NCI-H345 treated with DMSO at 0.1 percent for 48 hours (cell line): ENCODE data around the gene LOXL1.
A peak's percentile ranks its signal among the peaks of the same experiment; 100 is the strongest.

ENCODE experiments used
- DNase-seq: peaks from one replicate; lab custom pipeline; 2025; ENCODE audit not compliant: unreplicated experiment; lab: John Stamatoyannopoulos, UW

The LOXL1 gene, protein sequence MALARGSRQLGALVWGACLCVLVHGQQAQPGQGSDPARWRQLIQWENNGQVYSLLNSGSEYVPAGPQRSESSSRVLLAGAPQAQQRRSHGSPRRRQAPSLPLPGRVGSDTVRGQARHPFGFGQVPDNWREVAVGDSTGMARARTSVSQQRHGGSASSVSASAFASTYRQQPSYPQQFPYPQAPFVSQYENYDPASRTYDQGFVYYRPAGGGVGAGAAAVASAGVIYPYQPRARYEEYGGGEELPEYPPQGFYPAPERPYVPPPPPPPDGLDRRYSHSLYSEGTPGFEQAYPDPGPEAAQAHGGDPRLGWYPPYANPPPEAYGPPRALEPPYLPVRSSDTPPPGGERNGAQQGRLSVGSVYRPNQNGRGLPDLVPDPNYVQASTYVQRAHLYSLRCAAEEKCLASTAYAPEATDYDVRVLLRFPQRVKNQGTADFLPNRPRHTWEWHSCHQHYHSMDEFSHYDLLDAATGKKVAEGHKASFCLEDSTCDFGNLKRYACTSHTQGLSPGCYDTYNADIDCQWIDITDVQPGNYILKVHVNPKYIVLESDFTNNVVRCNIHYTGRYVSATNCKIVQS

DNA sequence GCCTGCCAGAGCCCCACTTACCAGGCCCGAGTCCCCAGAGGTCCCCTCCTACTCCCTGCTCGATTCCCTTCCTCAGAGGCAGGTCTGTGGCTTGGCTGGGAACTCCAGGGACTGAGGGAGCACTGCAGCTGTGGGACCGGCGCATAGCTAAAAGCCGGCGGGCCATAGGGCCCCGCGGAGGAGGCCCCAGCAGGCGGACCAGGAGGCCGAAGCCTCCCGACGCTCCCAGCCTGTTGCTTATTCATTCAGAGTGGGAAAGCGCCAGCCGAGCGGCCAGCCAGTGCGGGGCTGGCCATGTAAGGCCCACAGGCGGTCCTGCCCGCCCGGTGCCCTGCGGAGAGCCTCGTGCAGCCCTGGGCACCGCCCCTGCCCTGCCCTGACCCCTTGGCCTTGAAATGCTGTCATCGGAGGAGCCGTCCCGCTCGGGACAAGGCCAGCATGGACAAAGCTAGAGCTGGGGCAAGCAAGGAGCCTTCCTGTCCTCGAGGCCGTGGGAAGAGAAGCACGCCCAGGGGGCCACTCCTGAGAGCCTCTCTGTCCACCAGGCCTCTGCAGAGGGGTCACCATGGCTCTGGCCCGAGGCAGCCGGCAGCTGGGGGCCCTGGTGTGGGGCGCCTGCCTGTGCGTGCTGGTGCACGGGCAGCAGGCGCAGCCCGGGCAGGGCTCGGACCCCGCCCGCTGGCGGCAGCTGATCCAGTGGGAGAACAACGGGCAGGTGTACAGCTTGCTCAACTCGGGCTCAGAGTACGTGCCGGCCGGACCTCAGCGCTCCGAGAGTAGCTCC is at the start of gene LOXL1:
TSS of gene LOXL1 (plus strand) at position 244 of the 784 bp plus-strand sequence. CDS start at position 566, 322 bp downstream.
- DNase-seq = peak; percentile 34

DNA sequence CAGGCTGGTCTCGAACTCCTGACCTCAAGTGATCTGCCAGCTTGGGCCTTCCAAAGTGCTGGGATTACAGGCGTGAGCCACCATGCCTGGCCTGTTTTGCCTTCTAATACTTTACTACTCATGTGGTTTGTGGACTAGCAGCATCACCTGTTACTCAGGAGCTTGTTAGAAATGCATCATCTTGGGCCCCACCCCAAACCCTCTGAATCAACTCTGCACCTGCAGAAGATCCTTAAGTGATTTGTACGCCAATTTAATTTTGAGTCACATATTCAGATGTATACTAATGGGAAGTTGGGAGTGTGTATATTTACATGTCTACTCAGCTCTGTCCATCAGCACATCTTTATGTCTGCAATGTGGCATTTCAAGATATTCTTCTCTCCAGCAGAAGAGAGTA is 46.8 kb upstream of the LOXL1 start:
- DNase-seq = no peak

DNA sequence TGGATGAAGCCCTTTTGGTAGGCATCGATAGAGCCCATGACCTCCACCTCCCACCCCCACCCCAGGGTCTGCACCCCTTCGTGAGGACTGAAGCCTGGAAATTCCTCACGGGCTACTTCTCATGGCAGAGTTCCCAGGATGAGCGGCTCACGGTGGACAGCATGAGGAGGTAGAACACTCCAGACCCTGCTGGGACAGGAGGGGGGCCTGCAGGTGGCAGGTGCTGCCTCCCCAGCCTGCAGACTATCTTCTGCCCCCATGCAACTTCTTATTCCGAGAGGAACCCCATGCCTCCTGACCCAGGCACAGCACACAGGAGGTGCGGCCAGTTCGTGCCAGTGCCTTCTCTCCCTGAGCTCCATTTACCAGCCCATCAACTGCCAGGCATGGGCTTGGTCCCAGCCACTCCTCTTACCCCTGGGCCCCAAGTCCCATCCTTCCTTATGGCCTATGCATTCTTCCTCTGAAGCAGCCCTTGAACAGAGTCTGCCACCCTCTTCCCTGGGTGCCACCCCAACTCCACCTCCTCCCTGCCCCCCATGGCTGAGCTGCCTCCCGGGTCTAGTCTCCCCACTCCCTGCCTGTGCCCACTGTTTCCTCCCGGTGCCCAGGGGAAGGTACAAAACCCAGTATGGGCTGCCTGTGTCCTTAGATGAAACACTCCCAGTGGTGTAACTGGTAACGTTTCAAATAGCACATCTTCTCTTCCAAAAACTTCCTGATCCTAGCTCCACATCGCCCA is 44.5 kb upstream of the LOXL1 start:
- DNase-seq = no peak

DNA sequence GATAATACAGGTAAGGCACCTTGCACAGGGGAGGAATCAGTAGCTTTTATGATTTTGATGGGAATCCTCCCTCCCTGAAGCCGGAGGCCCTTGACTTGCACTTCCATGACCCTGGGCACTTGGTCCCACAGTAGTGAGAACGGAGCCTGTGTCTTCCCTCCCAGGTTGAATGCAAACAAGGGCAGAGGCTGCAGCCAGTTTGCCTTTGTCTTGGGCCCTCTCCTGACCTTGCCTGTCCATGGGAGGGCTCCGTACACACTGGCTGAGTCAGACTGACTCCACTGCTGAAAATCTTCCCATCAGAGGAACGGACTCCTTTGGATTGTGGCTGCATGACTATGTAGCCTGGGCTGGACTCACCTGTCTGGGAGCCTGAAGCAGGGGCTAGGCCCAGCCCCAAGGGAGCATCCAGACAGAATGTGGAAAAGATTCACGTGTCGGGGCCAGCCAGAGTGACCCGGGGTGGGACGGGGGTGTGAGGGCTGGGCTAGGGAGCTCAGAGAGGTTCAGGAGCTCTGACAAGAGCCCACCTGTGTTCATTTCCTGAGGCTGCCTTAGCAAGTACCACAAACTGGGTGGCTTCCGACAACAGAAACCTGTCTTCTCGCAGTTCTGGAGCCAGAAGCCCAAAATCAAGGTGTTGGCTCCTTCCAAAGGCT is 43.4 kb upstream of the LOXL1 start:
- DNase-seq = no peak

DNA sequence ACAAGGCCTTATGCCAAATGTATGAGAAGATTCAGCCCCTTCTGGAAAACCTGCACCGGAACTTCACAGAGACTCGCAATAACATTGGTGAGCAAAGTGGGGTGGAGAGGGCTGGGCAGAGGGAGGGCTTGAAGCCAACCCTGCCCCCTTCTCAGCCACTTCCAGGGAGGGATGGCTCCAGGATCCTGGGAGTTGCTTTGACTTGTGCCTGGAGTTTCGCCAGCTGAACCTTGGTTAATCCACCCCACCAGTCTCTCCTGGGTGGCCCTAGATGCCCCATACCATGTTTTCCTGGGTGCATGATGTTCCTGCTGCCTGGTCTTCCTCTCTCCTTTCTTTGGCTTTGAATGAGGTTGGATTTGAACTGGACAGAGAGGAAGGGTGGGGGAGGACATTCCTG is 42.1 kb upstream of the LOXL1 start:
- no peak for DNase-seq

DNA sequence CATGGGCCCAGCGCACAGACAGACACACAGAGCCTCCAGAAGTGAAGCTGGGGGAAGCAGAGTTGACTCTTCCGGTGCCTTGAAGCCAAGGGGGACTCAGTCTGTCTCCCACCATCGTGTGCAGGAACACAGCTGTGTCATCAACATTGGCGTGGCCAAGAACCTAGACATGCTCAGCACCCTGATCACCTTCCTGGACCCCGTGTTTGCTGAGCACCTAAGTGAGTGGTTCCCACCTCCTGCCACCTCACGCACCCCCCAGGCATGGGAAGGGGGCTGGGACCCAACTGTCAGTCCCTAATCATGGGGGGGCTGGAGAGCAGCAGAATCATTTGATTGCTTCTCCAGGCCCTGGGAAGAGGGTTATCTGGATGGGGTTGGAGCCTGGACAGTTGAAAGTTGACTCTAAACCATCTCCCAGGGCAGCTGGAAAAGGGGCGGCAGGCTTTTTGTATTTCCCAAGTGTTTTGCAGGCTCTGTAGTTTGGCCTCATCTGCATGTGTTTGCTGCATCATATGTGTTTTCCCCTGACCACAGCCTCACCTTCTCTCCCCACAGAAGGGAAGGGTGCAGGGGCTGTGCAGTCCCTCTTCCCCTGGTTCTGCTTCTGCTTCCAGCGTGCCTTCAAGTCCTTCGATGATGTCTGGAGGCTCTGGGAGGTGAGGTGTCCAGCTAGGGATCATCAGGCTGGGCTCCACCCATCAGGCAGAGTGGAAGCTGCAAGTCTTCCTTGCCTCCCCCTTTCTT is 40.1 kb upstream of the LOXL1 start:
- no peak for DNase-seq

DNA sequence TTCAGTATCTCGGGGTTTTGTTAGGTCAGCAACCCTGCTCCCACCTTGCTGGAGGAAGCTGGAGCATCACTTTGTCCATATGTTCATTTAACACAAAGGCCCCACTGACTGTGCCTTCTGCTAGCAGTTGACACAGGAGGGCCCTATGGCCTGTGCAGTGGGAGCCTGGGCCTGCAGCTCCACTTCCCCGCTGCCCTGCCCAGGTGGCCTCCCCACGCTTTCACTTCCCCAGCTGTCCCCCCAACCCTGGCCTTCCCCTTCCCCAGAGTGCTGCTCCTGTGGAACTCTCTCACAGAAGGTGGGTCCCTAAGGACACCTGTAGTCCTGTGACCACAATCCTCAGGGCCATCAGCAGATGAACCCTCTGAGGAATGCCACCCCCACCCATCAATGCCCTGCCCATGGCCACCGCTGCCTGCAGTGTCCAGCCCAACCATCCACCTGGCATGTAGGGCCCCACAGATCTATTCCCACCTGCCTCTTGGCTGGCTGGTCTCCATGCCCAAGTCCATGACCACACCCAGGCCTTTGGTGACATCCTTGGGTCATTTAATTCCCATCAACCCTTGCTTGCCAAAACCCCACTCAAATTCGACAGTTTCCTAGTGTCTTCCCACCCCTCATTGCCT is 39.4 kb upstream of the LOXL1 start:
- no peak for DNase-seq

DNA sequence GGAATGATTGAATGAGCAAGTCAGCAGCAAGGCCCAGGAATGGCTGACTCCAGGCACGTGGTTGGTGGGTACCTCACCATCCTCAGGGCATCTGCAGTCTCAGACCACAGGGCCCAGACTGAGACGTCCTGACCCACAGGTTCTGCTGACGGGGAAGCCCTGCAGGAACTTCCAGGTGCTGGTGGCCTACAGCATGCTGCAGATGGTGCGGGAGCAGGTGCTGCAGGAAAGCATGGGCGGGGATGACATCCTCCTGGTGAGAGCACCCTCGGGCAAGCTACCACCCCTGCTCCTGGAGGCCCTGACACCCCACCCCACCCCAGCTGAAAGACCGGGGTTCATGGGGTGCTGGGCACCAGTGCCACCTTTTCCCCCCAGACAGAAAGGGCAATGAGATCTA is 38.8 kb upstream of the LOXL1 start:
- no peak for DNase-seq

DNA sequence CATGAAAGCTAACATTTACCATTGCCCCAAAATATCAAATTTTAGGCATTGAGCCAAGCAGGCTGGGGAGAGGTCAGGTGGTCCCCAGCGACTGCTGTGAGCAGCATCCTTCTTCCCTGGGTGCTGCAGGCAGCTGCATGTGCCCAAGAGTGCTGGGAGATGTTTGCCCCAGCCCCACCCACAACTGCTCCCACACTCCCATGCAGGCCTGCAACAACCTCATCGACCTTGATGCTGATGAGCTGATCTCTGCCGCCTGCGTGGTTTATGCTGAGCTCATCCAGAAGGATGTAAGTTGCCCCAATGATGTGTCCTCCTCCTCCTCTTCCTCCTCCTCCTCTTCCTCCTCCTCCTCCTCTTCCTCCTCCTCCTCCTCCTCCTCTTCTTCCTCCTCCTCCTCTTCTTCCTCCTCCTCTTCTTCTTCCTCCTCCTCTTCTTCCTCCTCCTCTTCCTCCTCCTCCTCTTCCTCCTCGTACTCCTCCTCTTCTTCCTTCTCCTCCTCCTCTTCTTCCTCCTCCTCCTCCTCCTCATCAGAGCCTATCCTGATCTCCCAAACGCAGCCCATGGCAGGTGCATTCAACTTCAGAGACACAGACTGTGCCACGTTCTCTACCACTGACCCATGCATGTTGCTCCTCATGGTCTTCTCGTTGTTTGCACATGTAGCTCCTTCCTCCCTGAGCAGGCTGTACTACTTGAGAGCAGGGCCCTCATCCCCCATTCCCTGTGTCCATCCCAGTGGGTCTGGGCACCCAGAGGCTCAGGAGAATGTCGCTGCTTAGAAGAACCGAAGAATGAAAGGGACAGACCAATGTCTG is 37.8 kb upstream of the LOXL1 start:
- no peak for DNase-seq

DNA sequence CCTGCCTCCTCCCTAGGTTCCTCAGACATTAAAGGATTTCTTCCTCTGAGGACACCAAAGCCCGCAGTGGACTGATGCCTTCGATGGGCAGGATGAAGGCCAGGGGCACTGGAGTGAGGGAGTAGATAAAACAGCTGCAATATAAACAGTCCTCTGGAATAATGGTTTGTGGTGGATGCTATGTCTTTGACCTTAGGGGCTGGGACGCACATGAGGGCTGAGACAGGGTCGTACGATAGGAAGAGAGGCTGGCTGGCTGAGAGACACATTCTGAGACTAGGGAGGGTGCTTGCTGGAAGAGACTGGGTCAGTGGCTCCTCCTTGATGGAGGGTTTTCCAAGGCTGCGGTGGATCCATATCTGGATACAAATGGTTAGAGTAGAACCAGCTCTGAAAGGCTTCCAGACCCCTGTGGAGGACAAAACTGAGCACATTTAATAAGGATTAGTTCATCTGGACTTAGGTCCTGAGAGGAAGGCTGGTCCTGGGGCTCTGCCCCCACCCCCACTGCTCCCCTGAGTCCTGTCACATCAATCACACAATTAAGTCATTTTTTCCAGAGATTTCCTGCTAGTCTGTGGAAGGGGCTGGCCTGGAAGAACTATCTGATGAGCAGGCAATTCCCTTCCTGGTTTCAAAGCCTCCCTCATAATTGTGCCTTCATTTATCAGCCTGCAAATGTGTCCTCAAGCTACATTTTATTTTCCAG is 37.1 kb upstream of the LOXL1 start:
- no peak for DNase-seq

DNA sequence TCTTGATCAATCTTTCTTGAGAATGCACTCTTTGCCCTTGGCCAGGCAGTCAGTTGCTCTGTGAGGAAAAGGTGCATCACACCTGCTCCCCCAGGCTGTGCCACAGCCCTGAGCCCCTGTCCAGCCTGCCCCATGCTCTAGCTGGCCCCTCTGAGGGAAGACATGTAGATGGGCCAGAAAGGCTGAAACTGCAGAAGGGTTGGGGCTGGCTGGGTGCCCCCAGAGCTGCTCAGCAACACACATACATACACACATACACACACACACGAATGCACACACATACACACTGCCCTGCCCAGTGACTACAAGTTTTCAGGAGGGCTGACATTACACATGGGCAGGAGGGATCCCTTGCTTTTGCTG is 36.5 kb upstream of the LOXL1 start:
- no peak for DNase-seq

DNA sequence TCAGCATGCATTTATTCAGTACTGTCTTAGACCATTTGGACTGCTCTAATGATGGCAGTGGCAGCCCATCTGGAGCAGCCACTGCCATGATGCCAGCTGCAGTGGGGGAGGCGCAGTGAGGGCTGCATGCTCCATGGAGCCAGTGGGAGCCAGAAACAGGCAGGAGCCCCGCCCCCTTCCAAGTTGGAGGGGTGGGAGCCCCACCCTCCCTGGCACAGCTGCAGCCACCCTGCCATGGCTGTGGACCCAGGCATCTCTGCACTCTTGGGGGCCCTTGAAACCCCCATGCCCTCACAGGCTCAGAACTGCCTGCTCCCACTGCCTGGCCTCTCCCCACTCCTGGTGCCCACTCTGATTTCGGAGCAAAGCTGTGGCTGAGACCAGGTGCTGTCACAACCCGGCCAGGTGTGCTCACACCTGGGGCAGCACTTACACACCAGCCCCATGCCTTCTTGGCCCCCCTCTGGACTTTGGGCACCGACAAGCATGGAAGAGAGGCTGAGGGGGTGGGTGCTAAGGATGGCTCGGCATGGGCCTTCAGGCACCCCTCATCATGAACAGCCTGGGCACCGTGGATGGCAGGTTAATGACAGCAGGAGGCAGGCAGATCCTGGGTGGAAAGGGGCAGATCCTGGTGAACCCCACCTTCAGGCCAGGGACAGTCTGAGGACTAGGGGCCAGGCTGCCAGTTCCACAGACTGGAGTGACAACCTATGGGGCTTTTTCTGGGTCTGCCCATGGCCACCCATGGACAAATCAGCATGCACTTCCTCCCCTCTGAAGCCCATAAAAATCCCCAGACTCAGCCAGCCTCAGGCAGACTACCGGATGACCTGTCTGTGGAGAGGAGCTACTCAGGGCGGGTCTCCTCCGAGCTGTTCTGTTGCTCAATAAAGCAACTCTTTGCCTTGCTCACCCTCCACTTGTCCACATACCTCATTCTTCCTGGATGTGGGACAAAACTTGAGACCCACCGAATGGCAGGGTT is 34.6 kb upstream of the LOXL1 start:
- no peak for DNase-seq

DNA sequence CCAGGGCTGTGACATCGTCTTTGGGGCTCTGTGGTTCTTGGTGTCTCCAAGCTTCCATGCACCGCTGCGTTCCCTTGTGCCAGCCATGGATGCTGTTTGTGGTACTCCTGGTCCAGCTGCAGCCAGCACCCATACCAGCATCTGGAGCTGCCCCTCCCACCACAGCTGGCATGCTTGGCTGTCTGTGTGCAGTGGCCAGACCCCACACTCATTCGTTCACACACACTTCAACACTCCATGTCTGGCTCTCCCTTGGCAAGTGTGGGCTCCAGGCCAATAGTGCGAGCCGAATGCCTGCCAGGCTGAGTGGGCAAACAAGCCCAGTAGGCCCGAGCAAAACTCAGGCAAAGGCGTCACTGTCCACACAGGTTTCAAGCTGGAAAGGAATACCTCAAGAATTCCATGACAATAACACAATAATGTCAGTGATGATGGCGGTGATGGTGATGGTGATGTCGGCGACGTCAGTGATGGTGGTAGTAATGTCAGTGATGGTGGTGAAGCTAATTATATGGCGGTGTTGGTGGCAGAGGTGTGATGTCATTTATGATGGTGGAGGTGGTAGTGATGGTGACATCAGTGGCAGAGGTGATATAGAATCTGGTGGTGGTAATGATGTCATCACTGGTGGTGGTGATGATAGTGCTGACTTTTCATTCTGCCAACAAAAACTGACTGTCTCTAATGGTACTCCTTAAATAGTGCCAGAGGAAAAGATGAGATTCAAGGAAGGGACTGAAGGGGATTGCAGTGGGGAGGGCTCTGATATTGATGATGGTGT is 33.6 kb upstream of the LOXL1 start:
- no peak for DNase-seq

DNA sequence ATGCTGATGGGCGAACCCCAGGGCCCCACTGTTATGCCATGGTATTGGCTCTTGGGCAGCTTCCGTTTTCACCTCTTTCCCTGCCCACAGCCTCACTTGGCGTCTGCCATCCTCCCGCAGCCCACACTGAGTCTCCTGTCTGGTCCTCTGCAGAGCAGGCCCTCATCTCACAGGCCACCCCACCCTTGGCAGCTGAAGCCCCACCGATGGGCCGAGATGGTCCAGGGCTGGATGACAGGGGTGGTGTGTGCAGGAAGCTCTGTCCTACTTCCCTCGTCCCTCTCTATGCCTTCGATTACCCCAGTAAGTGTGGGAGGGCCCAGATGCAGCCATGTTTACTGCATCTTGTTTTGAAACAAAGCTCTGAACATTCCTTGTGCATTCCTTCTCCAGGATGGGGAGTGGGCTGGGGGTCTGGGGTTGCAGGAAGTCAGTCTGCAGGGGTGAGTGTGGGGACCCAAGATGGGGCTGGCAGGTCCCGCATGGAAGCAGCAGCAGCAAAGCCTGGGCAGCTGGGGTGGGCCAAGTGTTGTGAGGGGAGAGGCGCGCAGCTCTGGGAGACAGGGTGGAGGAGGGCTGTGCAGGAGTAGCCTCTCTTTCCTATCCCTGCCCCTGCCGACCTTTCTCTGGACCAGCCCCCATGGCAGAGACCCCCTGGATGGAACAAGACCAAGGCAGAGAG is 32.0 kb upstream of the LOXL1 start:
- DNase-seq = no peak

DNA sequence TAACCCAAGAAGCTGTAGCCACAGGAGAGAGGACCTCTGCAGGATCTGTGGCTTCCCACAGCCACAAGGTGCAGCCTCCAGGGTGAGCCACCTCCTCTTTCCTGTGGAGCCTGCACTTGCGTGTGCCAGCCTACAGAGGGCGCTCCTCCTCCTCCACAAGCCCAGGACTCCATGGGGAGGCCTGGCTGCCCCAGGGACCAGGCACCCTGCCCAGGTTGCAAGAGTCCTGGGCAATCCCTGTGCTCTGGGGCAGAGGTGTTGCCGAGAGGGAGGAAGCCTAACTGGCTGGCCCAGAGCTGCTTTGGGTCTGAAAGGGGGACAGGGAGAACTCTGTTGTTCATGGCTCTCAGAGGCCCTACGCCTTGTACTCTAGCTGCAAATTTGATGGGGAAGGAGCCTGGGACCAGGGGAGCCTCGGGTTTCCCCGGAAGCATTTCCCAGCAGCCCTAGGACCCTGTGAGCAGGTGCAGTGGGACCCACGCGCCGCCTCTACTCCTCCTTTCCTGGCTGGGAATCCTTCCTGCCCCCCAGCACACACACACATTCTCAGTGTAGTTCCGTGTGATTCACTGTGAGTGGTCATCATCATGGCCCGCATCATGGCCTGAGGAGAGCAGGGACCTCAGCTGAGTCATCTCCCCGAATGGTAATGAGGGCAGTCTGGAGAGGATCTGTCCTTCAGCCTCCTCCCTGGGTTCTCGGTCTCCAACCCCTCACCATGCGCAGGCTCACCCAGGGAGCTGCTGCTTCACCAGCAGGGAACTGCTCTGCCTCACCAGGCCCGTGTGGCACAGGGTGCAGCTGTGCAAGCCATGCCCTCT is 28.6 kb upstream of the LOXL1 start:
- no peak for DNase-seq
